Suprapubic skin (tissue), 4 donors: Measurements from ENCODE around the gene RARRES1.

Source experiments
- EP300 ChIP-seq: sonication (generic); formaldehyde crosslinking; IDR thresholded peaks from one replicate; pipeline ENCODE4 v1.6.1; 2017; ENCODE audit warnings: antibody characterized with exemption
- POLR2AphosphoS5 ChIP-seq, 3 donors: sonication (generic); formaldehyde crosslinking; IDR thresholded peaks; one replicate each; pipeline ENCODE4 v1.6.1; 2017; ENCODE audit warnings: antibody characterized with exemption in 3 of 3
- TF ChIP-seq, protein P1 (sequence below), 2 donors: fragments of 200-600 bp in 1 of 2; fragments of 450-650 bp in 1 of 2; sonication (generic) in 1 of 2; IDR thresholded peaks; one replicate each; pipeline ENCODE4 v1.5.1; 2016 to 2019; ENCODE audit warnings: antibody characterized with exemption in 2 of 2, mild to moderate bottlenecking in 1 of 2, moderate library complexity in 1 of 2

- TF ChIP-seq, protein P1, sequence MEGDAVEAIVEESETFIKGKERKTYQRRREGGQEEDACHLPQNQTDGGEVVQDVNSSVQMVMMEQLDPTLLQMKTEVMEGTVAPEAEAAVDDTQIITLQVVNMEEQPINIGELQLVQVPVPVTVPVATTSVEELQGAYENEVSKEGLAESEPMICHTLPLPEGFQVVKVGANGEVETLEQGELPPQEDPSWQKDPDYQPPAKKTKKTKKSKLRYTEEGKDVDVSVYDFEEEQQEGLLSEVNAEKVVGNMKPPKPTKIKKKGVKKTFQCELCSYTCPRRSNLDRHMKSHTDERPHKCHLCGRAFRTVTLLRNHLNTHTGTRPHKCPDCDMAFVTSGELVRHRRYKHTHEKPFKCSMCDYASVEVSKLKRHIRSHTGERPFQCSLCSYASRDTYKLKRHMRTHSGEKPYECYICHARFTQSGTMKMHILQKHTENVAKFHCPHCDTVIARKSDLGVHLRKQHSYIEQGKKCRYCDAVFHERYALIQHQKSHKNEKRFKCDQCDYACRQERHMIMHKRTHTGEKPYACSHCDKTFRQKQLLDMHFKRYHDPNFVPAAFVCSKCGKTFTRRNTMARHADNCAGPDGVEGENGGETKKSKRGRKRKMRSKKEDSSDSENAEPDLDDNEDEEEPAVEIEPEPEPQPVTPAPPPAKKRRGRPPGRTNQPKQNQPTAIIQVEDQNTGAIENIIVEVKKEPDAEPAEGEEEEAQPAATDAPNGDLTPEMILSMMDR (IDR thresholded peaks at IDR 0.05) = no peak
- TF ChIP-seq EP300 = no peak
- TF ChIP-seq POLR2AphosphoS5 (IDR thresholded peaks at IDR 0.05) = no peak
Observed at GRCh38 chr3:158671821-158672214, 60.4 kb downstream of the RARRES1 start.
